ENCODE measurements around the gene HOXC11. TPM values are rescaled to one million over a fixed set of nuclear protein-coding genes. Genes with fewer than 3 reads are reported as not detected.

Gene HOXC11
- total RNA-seq, 2 donors from 2014 or later, result not detected

DNA sequence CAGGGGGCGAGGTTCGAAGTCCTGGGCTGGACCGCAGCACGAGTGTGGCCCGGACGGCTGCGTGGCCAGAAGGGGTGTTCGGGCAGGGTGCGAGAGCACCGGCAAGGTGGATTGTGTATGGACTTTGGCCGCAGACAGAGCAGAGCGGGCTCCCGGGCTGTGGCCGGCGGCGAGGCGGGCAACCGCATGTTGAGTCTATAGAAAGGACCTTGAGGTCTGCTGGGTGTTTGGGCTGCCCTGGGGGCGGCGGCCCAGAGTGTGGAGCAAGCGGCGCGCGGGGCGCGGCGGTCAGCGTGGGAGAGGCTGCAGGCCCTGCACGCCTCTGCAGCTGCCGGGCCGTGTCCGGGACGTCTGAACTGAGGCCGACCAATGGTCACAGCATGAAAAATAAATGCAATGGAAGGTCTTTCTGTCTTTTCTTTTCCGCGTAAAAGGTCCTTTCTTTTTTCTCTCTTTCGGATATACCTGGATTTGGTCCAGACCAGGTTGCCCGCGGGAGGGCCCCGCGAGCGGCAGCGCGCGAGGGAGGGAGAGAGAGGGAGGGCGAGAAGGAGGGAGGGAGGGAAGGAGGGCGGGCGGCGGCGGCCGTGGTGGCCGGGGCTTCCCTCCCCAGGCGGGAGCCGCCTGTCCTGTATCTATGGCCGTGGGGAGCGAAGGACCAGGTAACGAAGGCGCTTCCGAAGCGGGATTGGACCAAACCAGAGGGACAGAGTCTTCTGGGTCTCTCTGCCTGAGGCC is 21.5 kb downstream of the HOXC11 start:
- intact Hi-C loops (cut with DNase I), result no loop called here
- Histone ChIP-seq H3K27ac (no peak overlapping the region), H3K9me3 (no peaks in the 10 kb centered on the region), H3K4me1 (replicated peaks) (no peaks in the 10 kb centered on the region), H3K4me3 (no peak overlapping the region), H3K27me3 (replicated peaks; ENCODE audit: insufficient read depth) (peaks cover 70% of the 10 kb centered on the region), H3K36me3 (no peaks in the 10 kb centered on the region)
- TF ChIP-seq, protein P1, sequence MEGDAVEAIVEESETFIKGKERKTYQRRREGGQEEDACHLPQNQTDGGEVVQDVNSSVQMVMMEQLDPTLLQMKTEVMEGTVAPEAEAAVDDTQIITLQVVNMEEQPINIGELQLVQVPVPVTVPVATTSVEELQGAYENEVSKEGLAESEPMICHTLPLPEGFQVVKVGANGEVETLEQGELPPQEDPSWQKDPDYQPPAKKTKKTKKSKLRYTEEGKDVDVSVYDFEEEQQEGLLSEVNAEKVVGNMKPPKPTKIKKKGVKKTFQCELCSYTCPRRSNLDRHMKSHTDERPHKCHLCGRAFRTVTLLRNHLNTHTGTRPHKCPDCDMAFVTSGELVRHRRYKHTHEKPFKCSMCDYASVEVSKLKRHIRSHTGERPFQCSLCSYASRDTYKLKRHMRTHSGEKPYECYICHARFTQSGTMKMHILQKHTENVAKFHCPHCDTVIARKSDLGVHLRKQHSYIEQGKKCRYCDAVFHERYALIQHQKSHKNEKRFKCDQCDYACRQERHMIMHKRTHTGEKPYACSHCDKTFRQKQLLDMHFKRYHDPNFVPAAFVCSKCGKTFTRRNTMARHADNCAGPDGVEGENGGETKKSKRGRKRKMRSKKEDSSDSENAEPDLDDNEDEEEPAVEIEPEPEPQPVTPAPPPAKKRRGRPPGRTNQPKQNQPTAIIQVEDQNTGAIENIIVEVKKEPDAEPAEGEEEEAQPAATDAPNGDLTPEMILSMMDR (IDR thresholded peaks at IDR 0.05), result no peak
- TF ChIP-seq POLR2A (IDR thresholded peaks at IDR 0.05) (no peak), POLR2AphosphoS5 (IDR thresholded peaks at IDR 0.05) (no peak)
- WGBS, result 8% methylated on average over 60 of the region's 60 CpGs
- no peak for DNase-seq (ENCODE audit: low spot score)

DNA sequence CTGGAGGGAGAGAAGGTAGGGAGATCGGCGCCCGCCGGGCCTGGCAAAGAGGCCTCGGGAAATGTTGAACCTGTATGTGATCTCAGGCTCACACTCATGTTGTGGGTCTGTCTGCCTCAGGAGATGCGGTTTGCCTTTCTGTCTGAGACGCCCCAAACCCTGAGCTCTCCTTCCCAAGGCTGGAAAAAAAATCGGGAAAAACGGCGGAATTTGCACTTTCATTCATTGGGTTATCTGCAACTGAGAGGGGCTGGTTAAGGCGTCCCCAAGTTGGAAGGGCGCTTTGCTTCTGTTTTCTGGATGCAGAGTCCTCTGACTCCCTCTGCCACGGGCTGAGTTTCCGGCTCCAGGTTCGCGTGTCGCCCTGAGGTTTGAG is 22.1 kb downstream of the HOXC11 start:
- Histone ChIP-seq H3K4me3 (no peak overlapping the region), H3K27ac (no peak overlapping the region), H3K4me1 (replicated peaks) (no peaks in the 10 kb centered on the region), H3K27me3 (replicated peaks; ENCODE audit: insufficient read depth) (peaks cover 74% of the 10 kb centered on the region), H3K9me3 (no peaks in the 10 kb centered on the region), H3K36me3 (no peaks in the 10 kb centered on the region)
- DNase-seq (ENCODE audit: low spot score), result no peak
- intact Hi-C loops (cut with DNase I), result no loop called here
- WGBS, result 5% methylated on average over 17 of the region's 17 CpGs
- TF ChIP-seq POLR2AphosphoS5 (IDR thresholded peaks at IDR 0.05), result no peak
- TF ChIP-seq, protein P1 (IDR thresholded peaks at IDR 0.05), result no peak
- no peak for TF ChIP-seq POLR2A (IDR thresholded peaks at IDR 0.05)

DNA sequence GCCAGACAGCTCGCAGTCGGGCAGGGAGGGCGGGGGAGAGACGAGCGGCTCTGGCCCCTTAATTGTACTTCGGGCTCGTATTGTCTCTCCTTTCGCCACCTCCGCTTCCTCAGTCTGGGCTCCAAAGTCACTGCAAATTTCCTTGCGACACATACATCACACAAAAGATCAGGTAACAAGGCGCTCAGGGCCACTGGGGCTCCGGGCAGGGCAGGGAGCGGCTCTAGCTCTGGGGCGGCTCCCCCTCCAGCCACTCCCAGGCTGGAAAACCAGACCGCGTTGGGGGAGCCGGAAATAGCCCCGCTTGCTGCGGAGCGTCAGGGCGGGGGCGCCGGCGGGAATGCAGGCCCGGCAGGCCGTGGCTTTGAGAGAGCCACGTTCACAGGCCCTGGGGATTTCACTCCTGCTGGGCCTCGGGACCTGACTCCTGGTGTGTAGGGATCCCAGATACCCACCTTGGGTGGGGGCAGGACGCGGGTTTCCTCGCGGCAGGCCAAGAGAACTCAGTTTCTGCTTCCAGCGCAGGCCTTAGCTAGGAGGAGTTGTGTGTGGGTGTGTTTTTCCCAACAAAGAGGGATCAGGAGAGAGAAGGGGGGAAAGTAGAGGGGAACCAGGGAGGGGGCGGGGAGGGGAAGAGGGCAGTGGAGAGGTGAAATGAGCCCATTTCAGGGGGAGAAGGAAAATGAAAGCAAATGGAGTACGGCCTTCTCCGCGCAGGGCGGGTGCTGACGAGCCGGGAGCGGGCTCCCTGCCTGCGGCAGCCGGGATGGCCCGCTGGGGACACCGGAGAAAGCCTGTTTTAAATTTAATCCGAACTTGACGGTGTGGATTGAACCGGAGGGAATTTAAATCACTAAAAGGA is 22.7 kb downstream of the HOXC11 start:
- Histone ChIP-seq H3K27me3 (replicated peaks; ENCODE audit: insufficient read depth) (peaks cover 79% of the 10 kb centered on the region), H3K4me1 (replicated peaks) (no peaks in the 10 kb centered on the region), H3K9me3 (no peaks in the 10 kb centered on the region), H3K36me3 (no peaks in the 10 kb centered on the region), H3K4me3 (peak overlapping the region; percentile 12 to 27), H3K27ac (no peak overlapping the region)
- DNase-seq (ENCODE audit: low spot score), result no peak
- intact Hi-C loops (cut with DNase I), result no loop called here
- TF ChIP-seq POLR2AphosphoS5 (IDR thresholded peaks at IDR 0.05), result no peak
- TF ChIP-seq, protein P1 (IDR thresholded peaks at IDR 0.05), result no peak
- no peak for TF ChIP-seq POLR2A (IDR thresholded peaks at IDR 0.05)
- WGBS, result 7% methylated on average over 40 of the region's 48 CpGs

DNA sequence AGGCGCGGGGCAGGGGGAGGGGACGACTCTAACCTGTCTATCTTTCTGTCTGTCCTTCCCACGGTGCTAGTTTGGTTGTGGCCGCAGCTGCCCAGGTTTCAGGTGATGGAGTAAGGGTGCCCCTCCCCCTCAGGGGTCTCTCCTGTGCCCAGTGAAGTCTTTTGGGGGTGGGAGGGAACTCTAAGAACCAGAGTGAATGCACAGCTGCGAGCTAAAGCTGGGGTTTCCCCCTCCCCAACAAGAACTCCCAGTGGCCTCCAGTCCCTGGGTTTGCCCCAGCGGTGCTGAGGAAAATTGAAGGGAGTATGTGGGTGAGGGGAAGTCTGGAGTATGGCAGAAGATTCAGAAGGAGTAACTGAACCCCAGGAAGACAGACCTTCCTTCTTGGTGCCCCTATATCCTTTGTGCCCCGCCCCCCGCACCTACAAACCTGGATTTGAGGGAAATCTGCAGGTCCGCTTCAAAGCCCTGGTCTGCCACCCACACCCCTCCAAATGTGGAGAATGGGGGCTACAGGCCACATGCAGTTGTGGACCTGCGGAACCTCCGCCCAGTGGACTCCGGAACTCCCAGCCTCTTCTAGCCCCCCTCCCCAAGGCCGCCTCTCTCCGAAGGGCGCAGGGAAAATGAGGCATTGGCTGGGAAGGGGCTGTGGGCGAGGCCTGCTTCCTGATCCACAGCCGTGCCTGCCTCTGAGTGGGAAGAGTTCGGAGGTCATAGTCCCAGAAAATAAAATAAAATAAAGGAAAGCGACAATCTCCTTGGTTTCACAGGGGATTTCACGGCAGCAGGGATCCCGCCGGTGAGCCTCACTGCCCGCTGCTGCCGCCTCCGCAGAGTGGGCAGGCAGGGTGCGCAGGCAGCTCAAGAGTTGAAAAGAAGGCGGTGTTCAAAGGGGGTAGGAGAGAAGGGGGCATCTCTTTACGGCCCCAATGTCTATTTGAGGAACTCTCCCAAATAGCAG is 23.6 kb downstream of the HOXC11 start:
- H3K27me3 ChIP-seq (replicated peaks; ENCODE audit: insufficient read depth), result peaks cover 80% of the 10 kb centered on the region
- no peaks in the 10 kb centered on the region for H3K4me1 ChIP-seq (replicated peaks)
- no peak for TF ChIP-seq POLR2A (IDR thresholded peaks at IDR 0.05)
- no peak for TF ChIP-seq POLR2AphosphoS5 (IDR thresholded peaks at IDR 0.05)
- TF ChIP-seq, protein P1 (IDR thresholded peaks at IDR 0.05), result no peak
- H3K27ac ChIP-seq, result no peak overlapping the region
- 69% methylated on average over 29 of the region's 29 CpGs for WGBS
- no peak for DNase-seq (ENCODE audit: low spot score)
- no peaks in the 10 kb centered on the region for H3K9me3 ChIP-seq
- H3K36me3 ChIP-seq, result no peaks in the 10 kb centered on the region
- intact Hi-C loops (cut with DNase I), result no loop called here
- H3K4me3 ChIP-seq, result peak overlapping the region in 1 of 2 donors; percentile 12

Measured in prostate gland (tissue), 2 donors.